CD4-positive, CD25-positive, alpha-beta regulatory T cell (primary cell): ENCODE measurements around the gene PRSS21. TPM values are rescaled to one million over a fixed set of nuclear protein-coding genes. Genes with fewer than 3 reads are reported as not detected.
A peak's percentile ranks its signal among the peaks of the same experiment; 100 is the strongest.

Experiments used
- ATAC-seq, 2 donors: fragments of 150-1000 bp; cut with Tn5 transposase; one replicate each; pipeline ENCODE4 v1.10.0; 2021; ENCODE audit warnings: low read depth in 2 of 2, moderate number of reproducible peaks in 2 of 2, moderate library complexity in 1 of 2
- DNase-seq, 3 donors: peaks; one replicate each; pipeline versions ENCODE4 v3.0.0 to v3.0.0-alpha.2; 2012 to 2022; ENCODE audit warnings: mixed read lengths in 1 of 3
- H3K27ac ChIP-seq: one replicate; pipeline ENCODE4 v1.7.0; 2013; ENCODE audit warnings: mild to moderate bottlenecking, low read length; ENCODE audit not compliant: insufficient read depth, poor library complexity, severe bottlenecking
- H3K27me3 ChIP-seq: one replicate; pipeline ENCODE4 v1.7.0; 2013; ENCODE audit warnings: low read length; ENCODE audit not compliant: control insufficient read depth, insufficient read depth
- H3K36me3 ChIP-seq: one replicate; pipeline ENCODE4 v1.7.0; 2013; ENCODE audit warnings: mild to moderate bottlenecking, low read length, moderate library complexity; ENCODE audit not compliant: control insufficient read depth, insufficient read depth
- H3K4me1 ChIP-seq: 2 replicates; pipeline ENCODE4 v1.7.0; 2013; ENCODE audit warnings: mild to moderate bottlenecking, low read length; ENCODE audit not compliant: insufficient read depth, control insufficient read depth, poor library complexity, severe bottlenecking
- H3K4me3 ChIP-seq: one replicate; pipeline ENCODE4 v1.7.0; 2013; ENCODE audit warnings: low read depth, mild to moderate bottlenecking, low read length, moderate library complexity
- H3K9me3 ChIP-seq, 2 experiments: 1 replicate in 1 of 2; 2 replicates in 1 of 2; pipeline ENCODE4 v1.7.0; 2013; ENCODE audit warnings: low read length in 2 of 2, mild to moderate bottlenecking in 1 of 2, moderate library complexity in 1 of 2; ENCODE audit not compliant: control insufficient read depth in 2 of 2
- H3K27ac Mint-ChIP-seq, 3 donors: one replicate each; pipeline ENCODE4 v1.8.0; 2020 to 2022; ENCODE audit warnings: mild to moderate bottlenecking in 3 of 3, mixed read lengths in 3 of 3, moderate library complexity in 2 of 3
- H3K27me3 Mint-ChIP-seq: one replicate; pipeline ENCODE4 v1.8.0; 2022; ENCODE audit warnings: mild to moderate bottlenecking, mixed read lengths
- H3K36me3 Mint-ChIP-seq: one replicate; pipeline ENCODE4 v1.8.0; 2020; ENCODE audit warnings: mixed read lengths
- H3K4me1 Mint-ChIP-seq, 4 donors: one replicate each; pipeline ENCODE4 v1.8.0; 2020 to 2022; ENCODE audit warnings: mixed read lengths in 4 of 4, mild to moderate bottlenecking in 1 of 4
- H3K4me3 Mint-ChIP-seq, 4 donors: one replicate each; pipeline ENCODE4 v1.8.0; 2020 to 2022; ENCODE audit warnings: mild to moderate bottlenecking in 4 of 4, mixed read lengths in 4 of 4, moderate library complexity in 3 of 4
- H3K9me3 Mint-ChIP-seq, 7 donors: one replicate each; pipeline ENCODE4 v1.8.0; 2020 to 2022; ENCODE audit warnings: mixed read lengths in 7 of 7, mild to moderate bottlenecking in 3 of 7, moderate library complexity in 2 of 7
- polyA plus RNA-seq, 4 donors: library from polyadenylated mRNA; unstranded; fragments of 300-500 nt; fragmentation: Illumina TruSeq; gene quantifications; one replicate each; pipeline ENCODE4 v1.2.3, GENCODE V29; 2021
- total RNA-seq: library from RNA; stranded (reverse); gene quantifications from one replicate; pipeline ENCODE4 v1.2.3, GENCODE V29; 2022

PRSS21 gene
- total and polyA plus RNA-seq, 5 donors from 2014 or later: 0.43 to 8.4 (median 4.1) TPM; not detected in 1

- Mint-ChIP-seq H3K4me3 (peak overlapping the region in 1 of 4 donors; percentile 40), H3K4me1 (peaks cover 0 to 4% (median 0%) of the 10 kb centered on the region in 4 donors), H3K27me3 (no peaks in the 10 kb centered on the region), H3K9me3 (no peaks in the 10 kb centered on the region), H3K27ac (no peak overlapping the region), H3K36me3 (no peaks in the 10 kb centered on the region)
- no peaks in the 10 kb centered on the region for H3K27me3 ChIP-seq
- H3K4me3 ChIP-seq: no peak overlapping the region
- DNase-seq: no peak
- no peaks in the 10 kb centered on the region for H3K9me3 ChIP-seq
- no peaks in the 10 kb centered on the region for H3K36me3 ChIP-seq
- H3K4me1 ChIP-seq: no peaks in the 10 kb centered on the region
- H3K27ac ChIP-seq: no peak overlapping the region
- ATAC-seq: no peak
Observed at GRCh38 chr16:2819179-2819938, 2.3 kb downstream of the PRSS21 start.

DNA sequence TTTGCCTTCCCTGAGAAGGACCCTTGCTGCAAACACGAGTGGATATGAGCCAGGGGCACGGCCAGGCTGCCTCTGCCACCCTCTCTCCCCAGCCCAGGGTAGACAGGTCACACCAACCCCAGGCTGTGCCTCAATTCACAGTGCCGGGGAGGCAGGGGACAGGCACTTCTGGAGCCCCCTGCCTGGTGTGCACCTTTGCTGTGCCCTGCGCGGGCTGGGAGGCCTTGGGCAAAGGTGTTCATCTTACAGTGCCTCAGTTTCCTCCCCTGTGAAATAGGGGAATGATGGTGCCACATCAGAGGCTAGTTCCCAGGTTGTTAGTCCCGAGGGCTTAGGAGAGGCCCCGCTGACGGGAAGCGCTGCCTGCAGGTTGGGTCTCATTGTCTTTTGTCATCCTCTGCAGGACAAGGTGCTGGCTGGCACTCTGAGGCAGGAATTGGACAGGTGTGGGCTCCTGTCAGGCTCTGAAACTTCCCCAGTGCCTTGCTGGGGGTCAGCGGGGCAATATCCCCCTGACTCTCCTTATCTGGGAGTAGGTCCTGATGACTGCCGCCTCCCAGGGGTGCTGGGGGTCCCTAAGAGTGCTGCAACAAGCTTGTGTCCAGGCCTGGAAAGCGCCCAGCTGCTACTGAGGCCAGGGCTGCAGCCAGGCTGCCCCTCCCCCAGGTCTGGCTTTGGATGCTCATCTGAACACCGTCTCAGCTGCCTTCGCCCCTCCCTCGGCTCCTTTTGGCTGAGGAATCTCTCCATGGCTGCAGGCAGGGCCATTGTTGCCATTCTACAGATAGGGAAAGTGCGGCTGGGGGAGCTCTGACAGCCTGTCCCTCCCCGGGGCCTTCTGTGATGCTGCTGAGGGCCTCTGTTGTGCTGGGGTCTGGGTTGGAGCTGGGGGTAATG lies 3.1 kb downstream of the PRSS21 start:
- ATAC-seq (no peak), DNase-seq (no peak)
- Mint-ChIP-seq H3K27ac (no peak overlapping the region), H3K4me3 (no peak overlapping the region), H3K36me3 (no peaks in the 10 kb centered on the region), H3K27me3 (no peaks in the 10 kb centered on the region), H3K9me3 (no peaks in the 10 kb centered on the region), H3K4me1 (peaks cover 0 to 4% (median 0%) of the 10 kb centered on the region in 4 donors)
- Histone ChIP-seq H3K36me3 (no peaks in the 10 kb centered on the region), H3K9me3 (no peaks in the 10 kb centered on the region), H3K4me1 (no peaks in the 10 kb centered on the region), H3K27me3 (no peaks in the 10 kb centered on the region), H3K27ac (no peak overlapping the region), H3K4me3 (no peak overlapping the region)

GRCh38 chr16:2820836-2821486 lies 3.9 kb downstream of the PRSS21 start:
- no peaks in the 10 kb centered on the region for H3K9me3 ChIP-seq
- no peak overlapping the region for H3K27ac ChIP-seq
- H3K9me3 Mint-ChIP-seq: no peaks in the 10 kb centered on the region
- H3K27me3 Mint-ChIP-seq: no peaks in the 10 kb centered on the region
- H3K4me3 ChIP-seq: no peak overlapping the region
- H3K36me3 Mint-ChIP-seq: no peaks in the 10 kb centered on the region
- H3K4me3 Mint-ChIP-seq: no peak overlapping the region
- no peak for ATAC-seq
- H3K27ac Mint-ChIP-seq: no peak overlapping the region
- no peaks in the 10 kb centered on the region for H3K27me3 ChIP-seq
- H3K36me3 ChIP-seq: no peaks in the 10 kb centered on the region
- peaks cover 0 to 4% (median 0%) of the 10 kb centered on the region in 4 donors for H3K4me1 Mint-ChIP-seq
- no peaks in the 10 kb centered on the region for H3K4me1 ChIP-seq
- DNase-seq: no peak

GRCh38 chr16:2821487-2822157 lies 4.6 kb downstream of the PRSS21 start:
- no peaks in the 10 kb centered on the region for H3K9me3 ChIP-seq
- no peak for DNase-seq
- no peaks in the 10 kb centered on the region for H3K27me3 ChIP-seq
- Mint-ChIP-seq H3K27ac (no peak overlapping the region), H3K4me1 (peaks cover 0 to 2% (median 0%) of the 10 kb centered on the region in 4 donors), H3K36me3 (no peaks in the 10 kb centered on the region), H3K27me3 (no peaks in the 10 kb centered on the region), H3K9me3 (no peaks in the 10 kb centered on the region), H3K4me3 (no peak overlapping the region)
- no peak overlapping the region for H3K4me3 ChIP-seq
- no peak overlapping the region for H3K27ac ChIP-seq
- H3K36me3 ChIP-seq: no peaks in the 10 kb centered on the region
- no peaks in the 10 kb centered on the region for H3K4me1 ChIP-seq
- no peak for ATAC-seq

DNA sequence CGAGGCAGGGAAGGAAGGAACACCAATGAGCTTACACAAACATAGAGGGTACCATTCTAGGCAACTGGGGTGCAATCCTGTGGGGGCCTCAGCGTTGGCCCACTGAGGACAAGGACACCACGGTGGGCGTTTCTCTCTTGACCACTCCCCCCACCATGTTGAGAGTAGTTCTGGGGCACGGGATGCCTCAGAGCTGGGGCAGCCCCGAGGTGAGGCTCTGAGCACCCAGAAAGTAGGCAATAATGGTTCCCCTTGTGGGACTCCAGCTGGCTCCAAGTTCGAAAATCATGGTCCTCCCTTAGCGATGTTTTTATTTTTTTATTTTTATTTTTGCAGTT lies 5.1 kb downstream of the PRSS21 start:
- H3K27me3 ChIP-seq: no peaks in the 10 kb centered on the region
- Mint-ChIP-seq H3K27me3 (no peaks in the 10 kb centered on the region), H3K36me3 (no peaks in the 10 kb centered on the region), H3K4me1 (peaks cover 0 to 2% (median 0%) of the 10 kb centered on the region in 4 donors), H3K9me3 (no peaks in the 10 kb centered on the region), H3K27ac (no peak overlapping the region), H3K4me3 (no peak overlapping the region)
- no peak overlapping the region for H3K4me3 ChIP-seq
- no peaks in the 10 kb centered on the region for H3K36me3 ChIP-seq
- H3K27ac ChIP-seq: no peak overlapping the region
- DNase-seq: no peak
- no peaks in the 10 kb centered on the region for H3K4me1 ChIP-seq
- no peak for ATAC-seq
- H3K9me3 ChIP-seq: no peaks in the 10 kb centered on the region

- DNase-seq: no peak
Observed at GRCh38 chr16:2822496-2822895, 5.5 kb downstream of the PRSS21 start.

DNA sequence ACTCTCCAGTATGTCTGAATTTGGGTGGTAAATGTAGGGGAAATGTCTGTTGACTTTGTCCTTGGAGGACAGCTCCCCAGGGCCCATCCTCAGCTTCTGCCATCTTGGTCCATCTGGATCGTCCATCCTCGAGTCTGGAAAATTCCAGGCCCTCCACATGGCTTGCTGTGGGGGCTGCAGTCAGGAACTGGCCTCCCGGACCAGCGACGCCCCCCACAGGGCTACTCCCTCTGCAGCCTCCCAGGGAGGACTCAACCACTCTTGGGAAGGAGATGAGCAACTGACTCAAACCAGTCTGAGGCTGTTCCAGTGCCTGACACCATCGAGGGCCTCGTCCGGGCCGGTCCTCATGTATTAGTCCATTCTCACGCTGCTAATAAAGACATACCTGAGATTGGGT lies 7.6 kb downstream of the PRSS21 start:
- no peak overlapping the region for H3K4me3 Mint-ChIP-seq
- no peak for ATAC-seq
- Histone ChIP-seq H3K27ac (no peak overlapping the region), H3K4me1 (no peaks in the 10 kb centered on the region), H3K9me3 (no peaks in the 10 kb centered on the region), H3K27me3 (no peaks in the 10 kb centered on the region), H3K36me3 (no peaks in the 10 kb centered on the region), H3K4me3 (no peak overlapping the region)
- no peaks in the 10 kb centered on the region for H3K9me3 Mint-ChIP-seq
- peaks cover 4% of the 10 kb centered on the region for H3K27me3 Mint-ChIP-seq
- H3K27ac Mint-ChIP-seq: no peak overlapping the region
- DNase-seq: no peak
- H3K4me1 Mint-ChIP-seq: no peaks in the 10 kb centered on the region
- no peaks in the 10 kb centered on the region for H3K36me3 Mint-ChIP-seq

More at GRCh38 chr16:2822496-2822895, 5.5 kb downstream of the PRSS21 start:
- no peaks in the 10 kb centered on the region for H3K4me1 ChIP-seq
- H3K4me3 ChIP-seq: no peak overlapping the region
- no peak for ATAC-seq
- no peaks in the 10 kb centered on the region for H3K27me3 Mint-ChIP-seq
- H3K36me3 ChIP-seq: no peaks in the 10 kb centered on the region
- no peaks in the 10 kb centered on the region for H3K36me3 Mint-ChIP-seq
- H3K27me3 ChIP-seq: no peaks in the 10 kb centered on the region
- H3K27ac ChIP-seq: no peak overlapping the region
- no peak overlapping the region for H3K27ac Mint-ChIP-seq
- no peaks in the 10 kb centered on the region for H3K9me3 Mint-ChIP-seq
- no peak overlapping the region for H3K4me3 Mint-ChIP-seq
- H3K4me1 Mint-ChIP-seq: peaks cover 0 to 2% (median 0%) of the 10 kb centered on the region in 4 donors
- no peaks in the 10 kb centered on the region for H3K9me3 ChIP-seq
